Chondrocyte (in vitro differentiated cells): Measurements from ENCODE around the gene NR1H2. TPM values are rescaled to one million over a fixed set of nuclear protein-coding genes. Genes with fewer than 3 reads are reported as not detected.

Experiments used
- DNase-seq: peaks from one replicate; pipeline ENCODE4 v3.0.0; 2021; ENCODE audit warnings: mixed read lengths, low spot score
- H3K27ac Mint-ChIP-seq: one replicate; pipeline ENCODE4 v1.8.0; 2021; ENCODE audit warnings: mild to moderate bottlenecking, moderate library complexity, mixed read lengths; ENCODE audit not compliant: unreplicated experiment
- H3K27me3 Mint-ChIP-seq: 2 replicates; pipeline ENCODE4 v1.8.0; 2021; ENCODE audit warnings: low read depth, mixed read lengths
- H3K36me3 Mint-ChIP-seq: 2 replicates; pipeline ENCODE4 v1.8.0; 2021; ENCODE audit warnings: low read depth, mixed read lengths
- H3K4me1 Mint-ChIP-seq: 2 replicates; pipeline ENCODE4 v1.8.0; 2021; ENCODE audit warnings: low read depth, mild to moderate bottlenecking, mixed read lengths
- H3K4me3 Mint-ChIP-seq: one replicate; pipeline ENCODE4 v1.8.0; 2021; ENCODE audit warnings: mild to moderate bottlenecking, moderate library complexity, mixed read lengths; ENCODE audit not compliant: unreplicated experiment
- H3K9me3 Mint-ChIP-seq: 2 replicates; pipeline ENCODE4 v1.8.0; 2021; ENCODE audit warnings: low read depth, mixed read lengths
- total RNA-seq: library from RNA; stranded (reverse); gene quantifications from 3 replicates; pipeline ENCODE4 v1.2.1, GENCODE V29; 2021
- TF ChIP-seq, protein P1 (sequence below): fragments of 200-600 bp; sonication (generic); IDR thresholded peaks from 2 replicates; pipeline ENCODE4 v1.5.0; 2021; ENCODE audit warnings: antibody characterized with exemption, mild to moderate bottlenecking, moderate library complexity

The NR1H2 gene
- total RNA-seq, 1 donor from 2014 or later = 48.3 TPM

DNA sequence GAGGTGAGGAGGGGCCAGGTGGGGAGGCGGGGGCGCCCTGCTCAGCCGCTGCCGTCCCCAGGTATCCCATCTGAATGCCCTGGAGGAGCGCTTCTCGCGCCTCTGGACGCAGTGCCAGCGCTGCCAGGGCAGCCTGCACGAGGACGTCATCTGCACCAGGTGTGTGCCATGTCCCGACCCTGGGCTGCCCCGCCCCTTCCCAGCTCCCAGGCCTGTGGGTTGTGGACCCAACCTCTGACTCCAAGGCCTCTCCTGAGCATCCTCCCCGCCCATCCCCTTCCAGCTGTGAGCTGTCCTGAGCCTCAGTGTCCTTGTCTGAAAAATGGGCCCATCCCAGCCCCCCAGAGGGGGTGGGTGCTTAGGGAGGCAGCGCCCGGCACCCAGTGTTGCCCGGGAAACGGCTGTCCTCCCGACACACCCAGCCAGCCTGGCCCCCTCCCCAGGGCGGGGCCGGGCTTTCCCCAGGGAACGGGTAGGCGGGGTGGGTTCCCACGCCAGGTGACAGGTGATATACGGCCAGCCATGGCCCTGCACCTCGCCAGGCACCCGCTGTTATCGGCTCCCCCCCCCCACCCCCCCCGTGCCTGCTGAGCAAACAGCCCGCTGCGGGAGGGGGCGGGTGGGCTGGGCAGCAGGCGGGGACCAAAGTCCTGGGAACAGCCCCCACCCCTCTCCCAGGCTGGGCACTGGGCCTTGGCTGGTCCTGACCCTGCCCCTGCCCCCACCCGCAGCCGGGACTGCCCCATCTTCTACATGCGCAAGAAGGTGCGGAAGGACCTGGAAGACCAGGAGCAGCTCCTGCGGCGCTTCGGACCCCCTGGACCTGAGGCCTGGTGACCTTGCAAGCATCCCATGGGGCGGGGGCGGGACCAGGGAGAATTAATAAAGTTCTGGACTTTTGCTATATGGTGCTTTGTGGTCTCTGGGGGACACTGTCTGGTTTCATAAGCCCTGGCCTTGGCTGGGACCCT, 41.1 kb downstream of the NR1H2 start:
- peaks cover 4% of the 10 kb centered on the region for H3K4me1 Mint-ChIP-seq
- TF ChIP-seq, protein P1, sequence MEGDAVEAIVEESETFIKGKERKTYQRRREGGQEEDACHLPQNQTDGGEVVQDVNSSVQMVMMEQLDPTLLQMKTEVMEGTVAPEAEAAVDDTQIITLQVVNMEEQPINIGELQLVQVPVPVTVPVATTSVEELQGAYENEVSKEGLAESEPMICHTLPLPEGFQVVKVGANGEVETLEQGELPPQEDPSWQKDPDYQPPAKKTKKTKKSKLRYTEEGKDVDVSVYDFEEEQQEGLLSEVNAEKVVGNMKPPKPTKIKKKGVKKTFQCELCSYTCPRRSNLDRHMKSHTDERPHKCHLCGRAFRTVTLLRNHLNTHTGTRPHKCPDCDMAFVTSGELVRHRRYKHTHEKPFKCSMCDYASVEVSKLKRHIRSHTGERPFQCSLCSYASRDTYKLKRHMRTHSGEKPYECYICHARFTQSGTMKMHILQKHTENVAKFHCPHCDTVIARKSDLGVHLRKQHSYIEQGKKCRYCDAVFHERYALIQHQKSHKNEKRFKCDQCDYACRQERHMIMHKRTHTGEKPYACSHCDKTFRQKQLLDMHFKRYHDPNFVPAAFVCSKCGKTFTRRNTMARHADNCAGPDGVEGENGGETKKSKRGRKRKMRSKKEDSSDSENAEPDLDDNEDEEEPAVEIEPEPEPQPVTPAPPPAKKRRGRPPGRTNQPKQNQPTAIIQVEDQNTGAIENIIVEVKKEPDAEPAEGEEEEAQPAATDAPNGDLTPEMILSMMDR = no peak
- H3K9me3 Mint-ChIP-seq = no peaks in the 10 kb centered on the region

DNA sequence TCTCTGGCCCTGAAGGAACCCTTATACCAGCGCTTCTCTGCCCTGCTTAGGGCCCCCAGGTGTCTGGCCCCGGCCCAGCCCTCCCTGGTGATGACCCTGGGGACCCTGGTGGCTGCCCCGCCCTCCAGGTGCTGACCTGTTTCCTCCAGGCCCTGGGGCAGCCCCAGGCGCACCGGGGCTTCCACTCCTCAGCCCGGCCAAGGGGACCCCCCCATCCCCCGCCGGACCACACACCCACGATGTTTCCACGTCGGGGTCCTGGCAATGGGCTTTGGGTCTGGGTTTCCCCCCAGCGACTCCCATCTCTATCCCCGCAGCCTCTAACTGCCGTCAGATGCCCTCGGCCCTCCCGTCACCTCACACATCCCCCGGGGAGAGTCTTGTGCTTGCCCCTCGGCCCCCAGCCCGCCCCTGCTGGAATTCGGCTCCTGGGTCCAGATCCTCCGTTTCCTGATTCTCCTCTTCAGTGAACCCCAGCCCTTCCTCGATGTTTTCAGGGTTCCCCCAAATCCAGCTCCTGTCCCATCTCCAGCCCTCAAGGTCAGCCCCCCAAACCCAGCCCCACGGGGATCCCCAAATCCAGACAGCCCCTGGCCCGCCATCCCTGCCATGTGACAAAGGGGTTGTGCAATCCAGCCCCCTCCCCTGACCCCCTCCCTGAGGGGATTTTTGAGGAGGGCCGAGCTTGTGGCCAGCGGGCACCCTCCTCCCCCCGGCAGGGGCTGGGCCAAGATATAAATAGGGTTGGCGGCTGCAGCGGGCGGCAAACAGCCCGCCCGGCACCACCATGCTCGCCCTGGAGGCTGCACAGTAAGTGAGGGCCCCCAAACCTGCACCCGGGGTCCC, 42.1 kb downstream of the NR1H2 start, which contains the start of gene SPIB:
SPIB (plus strand) TSS at position 763 of the 846 bp plus-strand sequence; CDS start at position 788, 25 bp downstream.
- Mint-ChIP-seq H3K4me3 (no peak within 1 kb of the TSS), H3K27ac (no peak within 1 kb of the TSS), H3K36me3 (no peaks in the 10 kb centered on the region), H3K4me1 (peaks cover 4% of the 10 kb centered on the region), H3K27me3 (peaks cover 16% of the 10 kb centered on the region), H3K9me3 (no peaks in the 10 kb centered on the region)
- TF ChIP-seq, protein P1 = no peak
- no peak for DNase-seq

More for the DNA sequence above, 41.1 kb downstream of the NR1H2 start:
- Mint-ChIP-seq H3K27me3 (peaks cover 16% of the 10 kb centered on the region), H3K4me3 (no peak overlapping the region), H3K27ac (no peak overlapping the region), H3K36me3 (peaks cover 1% of the 10 kb centered on the region)
- DNase-seq = no peak

DNA sequence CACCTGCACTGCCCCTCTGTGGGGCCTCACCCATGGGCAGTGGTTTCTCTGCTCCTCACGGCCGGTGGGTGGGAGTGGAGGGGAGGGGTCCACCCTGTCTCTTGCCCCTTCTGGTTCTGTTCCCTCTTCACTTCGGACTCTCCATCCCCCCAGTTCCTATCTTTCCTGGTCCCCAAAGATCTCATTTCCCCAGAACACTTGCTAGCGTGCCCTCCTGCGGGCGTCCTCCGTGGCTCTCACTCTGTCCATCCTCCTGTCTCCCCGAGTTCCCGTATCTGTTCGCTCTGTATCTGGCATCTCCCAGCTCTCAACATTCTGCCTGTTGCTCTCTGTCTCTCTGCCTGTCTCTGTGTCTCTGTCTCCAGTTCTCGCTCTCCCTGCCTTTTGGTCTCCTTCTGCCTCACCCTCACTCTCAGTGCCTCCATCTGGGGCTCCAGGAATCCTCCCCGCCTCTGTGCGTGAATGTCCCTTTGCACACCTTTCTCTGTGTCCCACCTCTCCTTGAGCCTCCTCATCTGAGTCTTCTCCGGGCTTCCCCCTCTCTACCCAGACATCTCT, 42.8 kb downstream of the NR1H2 start:
- peaks cover 4% of the 10 kb centered on the region for H3K4me1 Mint-ChIP-seq
- DNase-seq = no peak
- TF ChIP-seq, protein P1 = no peak
- no peak overlapping the region for H3K27ac Mint-ChIP-seq
- H3K27me3 Mint-ChIP-seq = peaks cover 16% of the 10 kb centered on the region
- H3K9me3 Mint-ChIP-seq = no peaks in the 10 kb centered on the region
- no peaks in the 10 kb centered on the region for H3K36me3 Mint-ChIP-seq
- H3K4me3 Mint-ChIP-seq = no peak overlapping the region

DNA sequence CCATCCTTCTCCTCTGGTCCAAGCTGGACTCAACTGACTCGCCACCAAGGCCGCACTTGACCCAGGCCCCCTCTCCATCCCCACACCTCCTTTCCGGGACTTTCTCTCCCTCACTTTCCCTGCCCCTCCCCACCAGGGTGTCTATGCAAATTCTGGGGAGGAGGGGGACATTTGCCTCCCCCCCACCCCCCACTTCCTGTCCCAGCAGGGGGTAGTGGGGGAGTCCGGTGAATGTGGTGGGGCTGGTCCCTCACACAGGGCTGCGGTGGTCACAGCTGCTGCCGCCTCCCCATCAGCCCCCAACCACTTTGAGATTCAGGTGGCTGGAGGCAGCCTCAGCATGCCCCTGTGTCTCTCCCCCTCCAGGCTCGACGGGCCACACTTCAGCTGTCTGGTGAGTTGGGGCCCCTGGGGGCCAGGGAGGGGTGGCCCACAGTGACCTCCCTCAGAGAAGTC, 43.4 kb downstream of the NR1H2 start:
- Mint-ChIP-seq H3K36me3 (no peaks in the 10 kb centered on the region), H3K4me3 (no peak overlapping the region), H3K27me3 (peaks cover 16% of the 10 kb centered on the region), H3K27ac (no peak overlapping the region), H3K9me3 (no peaks in the 10 kb centered on the region), H3K4me1 (peaks cover 4% of the 10 kb centered on the region)
- TF ChIP-seq, protein P1 = no peak
- DNase-seq = no peak
